Measurements from ENCODE around the gene EIF4G2. TPM values are rescaled to one million over a fixed set of nuclear protein-coding genes. Genes with fewer than 3 reads are reported as not detected.

EIF4G2 gene
- total RNA-seq, 2 donors from 2014 or later: 819 to 942 TPM

GRCh38 chr11:10752061-10752460 is 56.7 kb downstream of the EIF4G2 start:
- H3K36me3 Mint-ChIP-seq (ENCODE audit: low read depth): peaks cover 5% of the 10 kb centered on the region
- H3K9me3 ChIP-seq (ENCODE audit: control insufficient read depth, low read length, poor library complexity, severe bottlenecking): no peaks in the 10 kb centered on the region
- peaks cover 24% of the 10 kb centered on the region for H3K4me1 Mint-ChIP-seq
- no peak for ATAC-seq
- H3K27me3 Mint-ChIP-seq: no peaks in the 10 kb centered on the region
- H3K4me3 Mint-ChIP-seq: peak overlapping the region; percentile 95
- peak overlapping the region; percentile 92 for H3K27ac Mint-ChIP-seq
- no peak for DNase-seq

GRCh38 chr11:10751581-10751940 is 57.2 kb downstream of the EIF4G2 start:
- no peaks in the 10 kb centered on the region for H3K9me3 ChIP-seq (ENCODE audit: control insufficient read depth, low read length, poor library complexity, severe bottlenecking)
- H3K27me3 Mint-ChIP-seq: no peaks in the 10 kb centered on the region
- peaks cover 20% of the 10 kb centered on the region for H3K4me1 Mint-ChIP-seq
- ATAC-seq (no peak), DNase-seq (no peak)
- H3K36me3 Mint-ChIP-seq (ENCODE audit: low read depth): peaks cover 5% of the 10 kb centered on the region
- H3K4me3 Mint-ChIP-seq: peak overlapping the region; percentile 95
- peak overlapping the region; percentile 92 for H3K27ac Mint-ChIP-seq

GRCh38 chr11:10750838-10751580 is 57.7 kb downstream of the EIF4G2 start, which contains the start of gene CTR9:
Gene CTR9 (plus strand): TSS chr11:10751246. CDS start chr11:10751413, 167 bp downstream.
- peak within 1 kb of the TSS; percentile 95 for H3K4me3 Mint-ChIP-seq
- DNase-seq (peak; percentile 83 to 86 (median 86)), ATAC-seq (peak; percentile 91)
- peaks cover 20% of the 10 kb centered on the region for H3K4me1 Mint-ChIP-seq
- no peaks in the 10 kb centered on the region for H3K9me3 ChIP-seq (ENCODE audit: control insufficient read depth, low read length, poor library complexity, severe bottlenecking)
- H3K36me3 Mint-ChIP-seq (ENCODE audit: low read depth): peaks cover 5% of the 10 kb centered on the region
- no peaks in the 10 kb centered on the region for H3K27me3 Mint-ChIP-seq
- H3K27ac Mint-ChIP-seq: peak within 1 kb of the TSS; percentile 92

GRCh38 chr11:10749476-10749875 is 59.2 kb downstream of the EIF4G2 start:
- peaks cover 23% of the 10 kb centered on the region for H3K4me1 Mint-ChIP-seq
- no peak overlapping the region for H3K27ac Mint-ChIP-seq

GRCh38 chr11:10747733-10748132 is 61.0 kb downstream of the EIF4G2 start:
- Mint-ChIP-seq H3K27me3 (no peaks in the 10 kb centered on the region), H3K27ac (peak overlapping the region; percentile 89), H3K36me3 (ENCODE audit: low read depth) (peaks cover 2% of the 10 kb centered on the region), H3K4me3 (no peak overlapping the region), H3K4me1 (peaks cover 35% of the 10 kb centered on the region)
- no peak for ATAC-seq
- H3K9me3 ChIP-seq (ENCODE audit: control insufficient read depth, low read length, poor library complexity, severe bottlenecking): no peaks in the 10 kb centered on the region
- DNase-seq: no peak

More at GRCh38 chr11:10749476-10749875, 59.2 kb downstream of the EIF4G2 start:
- H3K4me3 Mint-ChIP-seq: no peak overlapping the region
- no peak for DNase-seq
- H3K27me3 Mint-ChIP-seq: no peaks in the 10 kb centered on the region
- H3K9me3 ChIP-seq (ENCODE audit: control insufficient read depth, low read length, poor library complexity, severe bottlenecking): no peaks in the 10 kb centered on the region
- no peak for ATAC-seq
- peaks cover 2% of the 10 kb centered on the region for H3K36me3 Mint-ChIP-seq (ENCODE audit: low read depth)

Other genes with a start within 250 kb of the EIF4G2 start
- not detected for gene LYVE1, start 240.3 kb downstream of the EIF4G2 start, total RNA-seq
- under 1 TPM; 0.17 to 0.99 TPM for gene IRAG1, start 115.2 kb downstream of the EIF4G2 start, total RNA-seq
- 10 to 100 TPM; 27.3 to 28.8 TPM for gene CTR9, start 57.7 kb downstream of the EIF4G2 start, total RNA-seq
- gene ZBED5, start 49.1 kb upstream of the EIF4G2 start, total RNA-seq: 10 to 100 TPM; 56.6 to 64.2 TPM